Measurements from ENCODE around the gene TOMM20.

The TOMM20 gene

DNA sequence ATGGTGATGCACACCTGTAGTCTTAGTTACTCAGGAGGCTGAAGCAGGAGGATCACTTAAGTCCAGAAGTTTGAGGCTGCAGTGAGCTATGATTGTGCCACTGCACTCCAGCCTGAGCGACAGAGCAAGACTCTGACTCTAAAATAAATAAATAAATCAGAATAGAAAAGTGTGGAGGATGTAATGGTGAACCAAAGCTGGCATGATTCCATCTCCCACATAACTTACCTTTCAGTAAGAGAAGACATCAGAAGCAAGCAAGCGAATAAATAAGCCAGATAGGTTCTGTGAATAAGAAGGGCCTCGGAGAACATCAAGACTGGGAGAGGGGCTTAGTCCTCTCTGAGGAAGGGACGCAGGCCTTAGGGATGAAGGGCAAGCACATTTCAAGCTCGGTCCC is 59.5 kb downstream of the TOMM20 start:
- POLR2A ChIA-PET = interaction anchor here (0.7 kb wide), 1 partner anchor 19 kb away, joined by 7 read pairs; no protein-coding TSS in a partner anchor
- Histone ChIP-seq H3K27ac (ENCODE audit: insufficient read depth in 1 of 2, low read depth in 1 of 2, low read length in 2 of 2, poor library complexity in 1 of 2, severe bottlenecking in 2 of 2) (no peak overlapping the region), H3K4me1 (ENCODE audit: control extremely low read depth in 1 of 4, control insufficient read depth in 4 of 4, insufficient read depth in 4 of 4, low read length in 3 of 4) (peaks cover 6 to 38% (median 26%) of the 10 kb centered on the region in 4 experiments), H3K9me3 (ENCODE audit: control extremely low read depth in 1 of 5, control insufficient read depth in 4 of 5, insufficient read depth in 2 of 5, low read depth in 1 of 5, low read length in 4 of 5) (no peaks in the 10 kb centered on the region), H3K4me3 (ENCODE audit: control insufficient read depth in 1 of 7, extremely low read depth in 1 of 7, insufficient read depth in 4 of 7, low read depth in 2 of 7, low read length in 6 of 7) (no peak overlapping the region), H3K36me3 (ENCODE audit: control insufficient read depth in 4 of 4, insufficient read depth in 4 of 4, low read length in 3 of 4) (no peaks in the 10 kb centered on the region), H3K27me3 (replicated peaks in 2 of 5; ENCODE audit: control insufficient read depth in 4 of 5, insufficient read depth in 5 of 5, low read length in 4 of 5) (no peaks in the 10 kb centered on the region)
- CTCF ChIA-PET = interaction anchor here (1.1 to 1.3 kb wide), 2 partner anchors 14 to 18 kb away, joined by 3 read pairs; no protein-coding TSS in a partner anchor
- 95% methylated on average over 4 of the region's 5 CpGs for WGBS (ENCODE audit: insufficient coverage)
- DNase-seq = no peak

DNA sequence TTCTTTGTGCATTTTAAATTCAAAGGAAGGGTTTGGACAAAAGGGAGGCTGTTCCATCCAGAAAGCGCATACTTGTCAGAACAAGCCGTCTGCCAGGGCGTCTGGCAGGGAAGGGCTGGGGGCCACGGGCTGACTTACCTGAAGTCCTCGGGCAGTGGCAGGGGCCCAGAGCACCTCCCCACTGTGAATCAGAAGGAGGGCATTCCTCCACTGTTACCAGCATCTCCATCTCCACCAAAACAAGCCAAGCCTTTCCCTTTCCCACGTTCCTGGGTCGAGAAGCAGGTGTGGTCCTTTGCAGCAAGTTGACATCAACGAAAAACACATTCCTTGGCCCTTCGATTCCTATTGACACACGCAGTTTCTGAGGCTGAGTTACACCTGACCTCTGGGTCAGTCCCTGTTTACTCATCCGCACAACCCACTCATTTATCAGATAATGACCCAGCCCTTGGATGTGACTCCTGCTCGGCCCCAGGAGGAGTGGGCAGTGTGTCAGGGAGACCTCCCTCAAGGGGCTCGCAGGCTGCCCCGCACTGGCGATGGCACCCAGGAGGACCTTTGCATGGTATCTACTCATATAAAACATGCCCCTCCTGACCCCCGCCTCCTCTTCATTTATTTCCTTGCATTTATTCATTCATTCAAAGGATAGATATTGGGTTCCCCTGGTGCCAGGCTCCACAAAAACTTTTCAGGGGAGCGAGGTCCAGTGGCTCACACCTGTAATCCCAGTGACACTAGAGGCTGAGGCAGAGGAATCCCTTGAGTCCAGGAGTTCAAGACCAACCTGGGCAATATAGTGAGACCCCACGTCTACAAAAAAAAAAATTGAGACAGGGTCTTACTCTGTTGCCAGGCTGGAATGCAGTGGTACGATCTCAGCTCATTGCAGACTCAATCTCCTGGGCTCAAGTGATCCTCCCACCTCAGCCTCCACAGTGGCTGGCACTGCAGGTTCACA is 60.2 kb downstream of the TOMM20 start:
- no peak for DNase-seq
- Histone ChIP-seq H3K4me1 (ENCODE audit: control extremely low read depth in 1 of 4, control insufficient read depth in 4 of 4, insufficient read depth in 4 of 4, low read length in 3 of 4) (peaks cover 6 to 38% (median 27%) of the 10 kb centered on the region in 4 experiments), H3K9me3 (ENCODE audit: control extremely low read depth in 1 of 5, control insufficient read depth in 4 of 5, insufficient read depth in 2 of 5, low read depth in 1 of 5, low read length in 4 of 5) (no peaks in the 10 kb centered on the region), H3K4me3 (ENCODE audit: control insufficient read depth in 1 of 7, extremely low read depth in 1 of 7, insufficient read depth in 4 of 7, low read depth in 2 of 7, low read length in 6 of 7) (no peak overlapping the region), H3K36me3 (ENCODE audit: control insufficient read depth in 4 of 4, insufficient read depth in 4 of 4, low read length in 3 of 4) (no peaks in the 10 kb centered on the region), H3K27me3 (replicated peaks in 2 of 5; ENCODE audit: control insufficient read depth in 4 of 5, insufficient read depth in 5 of 5, low read length in 4 of 5) (no peaks in the 10 kb centered on the region), H3K27ac (ENCODE audit: insufficient read depth in 1 of 2, low read depth in 1 of 2, low read length in 2 of 2, poor library complexity in 1 of 2, severe bottlenecking in 2 of 2) (no peak overlapping the region)
- ChIA-PET POLR2A (interaction anchor here (0.7 to 1.2 kb wide), 2 partner anchors 20 to 88 kb away, joined by 3 to 7 read pairs; no protein-coding TSS in a partner anchor), CTCF (interaction anchor here (0.8 to 1.3 kb wide), 4 partner anchors 9 to 57 kb away, joined by 3 to 4 read pairs (median 3); no protein-coding TSS in a partner anchor)
- 92% methylated on average over 16 of the region's 19 CpGs for WGBS (ENCODE audit: insufficient coverage)

DNA sequence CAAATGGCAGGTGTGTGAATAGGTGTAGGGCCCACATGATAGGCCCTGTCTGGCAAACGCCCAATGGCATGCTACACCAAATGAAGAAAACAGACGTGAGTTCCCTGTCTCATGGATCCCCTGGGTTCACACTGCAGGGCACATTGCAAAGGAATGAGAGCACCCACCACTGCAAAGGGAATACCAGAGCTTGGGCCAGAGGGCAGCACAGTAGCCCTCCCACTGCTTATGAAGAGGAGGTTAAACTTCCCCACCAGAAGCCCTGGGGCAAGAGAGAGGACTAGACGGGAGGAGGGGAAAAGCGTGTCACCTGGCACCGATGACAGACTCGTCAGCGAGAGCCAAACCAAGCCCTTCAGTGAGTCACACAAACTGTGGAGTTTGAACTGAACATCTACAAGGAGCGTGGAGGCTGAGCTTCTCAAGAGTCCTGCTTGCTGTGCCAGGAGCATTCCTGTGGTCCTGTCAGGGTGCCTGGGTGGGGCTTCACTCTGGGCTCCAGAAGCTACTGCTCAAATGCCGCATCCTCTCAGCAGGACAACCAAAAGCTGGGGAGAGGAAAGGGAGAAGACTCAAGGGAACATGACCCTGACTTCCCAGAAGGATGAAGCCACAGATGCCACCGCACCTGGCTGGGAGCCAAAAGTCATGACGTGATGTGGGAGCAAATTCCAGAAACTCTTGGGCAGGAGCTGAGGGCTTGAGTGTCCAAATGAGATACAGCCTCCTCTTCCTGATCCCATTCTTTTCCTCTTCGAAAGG is 61.1 kb downstream of the TOMM20 start:
- 59% methylated on average over 9 of the region's 12 CpGs for WGBS (ENCODE audit: insufficient coverage)
- CTCF ChIA-PET = interaction anchor here (0.8 to 1.1 kb wide), 3 partner anchors 9 to 56 kb away, joined by 3 to 4 read pairs (median 3); no protein-coding TSS in a partner anchor
- POLR2A ChIA-PET = interaction anchor here (0.9 to 1.2 kb wide), 2 partner anchors 87 to 456 kb away, joined by 3 to 5 read pairs; no protein-coding TSS in a partner anchor
- Histone ChIP-seq H3K27ac (ENCODE audit: insufficient read depth in 1 of 2, low read depth in 1 of 2, low read length in 2 of 2, poor library complexity in 1 of 2, severe bottlenecking in 2 of 2) (peak overlapping the region in 1 of 2 experiments; percentile 2), H3K27me3 (replicated peaks in 2 of 5; ENCODE audit: control insufficient read depth in 4 of 5, insufficient read depth in 5 of 5, low read length in 4 of 5) (no peaks in the 10 kb centered on the region), H3K9me3 (ENCODE audit: control extremely low read depth in 1 of 5, control insufficient read depth in 4 of 5, insufficient read depth in 2 of 5, low read depth in 1 of 5, low read length in 4 of 5) (no peaks in the 10 kb centered on the region), H3K4me3 (ENCODE audit: control insufficient read depth in 1 of 7, extremely low read depth in 1 of 7, insufficient read depth in 4 of 7, low read depth in 2 of 7, low read length in 6 of 7) (no peak overlapping the region), H3K36me3 (ENCODE audit: control insufficient read depth in 4 of 4, insufficient read depth in 4 of 4, low read length in 3 of 4) (no peaks in the 10 kb centered on the region), H3K4me1 (ENCODE audit: control extremely low read depth in 1 of 4, control insufficient read depth in 4 of 4, insufficient read depth in 4 of 4, low read length in 3 of 4) (peaks cover 10 to 41% (median 31%) of the 10 kb centered on the region in 4 experiments)
- peak; percentile 65 to 88 (median 82) for DNase-seq

GRCh38 chr1:235063068-235063765 is 65.4 kb downstream of the TOMM20 start:
- peaks cover 15 to 60% (median 37%) of the 10 kb centered on the region in 4 experiments for H3K4me1 ChIP-seq (ENCODE audit: control extremely low read depth in 1 of 4, control insufficient read depth in 4 of 4, insufficient read depth in 4 of 4, low read length in 3 of 4)
- POLR2A ChIA-PET = interaction anchor here (0.6 to 1.0 kb wide), 2 partner anchors 21 to 51 kb away, joined by 3 to 4 read pairs; no protein-coding TSS in a partner anchor
- CTCF ChIA-PET = interaction anchor here (1.5 kb wide), 1 partner anchor 20 kb away, joined by 3 read pairs; no protein-coding TSS in a partner anchor
- WGBS (ENCODE audit: insufficient coverage) = 28% methylated on average over 8 of the region's 9 CpGs
- H3K4me3 ChIP-seq (ENCODE audit: control insufficient read depth in 1 of 7, extremely low read depth in 1 of 7, insufficient read depth in 4 of 7, low read depth in 2 of 7, low read length in 6 of 7) = peak overlapping the region in 4 of 7 experiments; percentile 22 to 63 (median 41)
- peak overlapping the region in 1 of 2 experiments; percentile 71 for H3K27ac ChIP-seq (ENCODE audit: insufficient read depth in 1 of 2, low read depth in 1 of 2, low read length in 2 of 2, poor library complexity in 1 of 2, severe bottlenecking in 2 of 2)
- H3K9me3 ChIP-seq (ENCODE audit: control extremely low read depth in 1 of 5, control insufficient read depth in 4 of 5, insufficient read depth in 2 of 5, low read depth in 1 of 5, low read length in 4 of 5) = no peaks in the 10 kb centered on the region
- H3K36me3 ChIP-seq (ENCODE audit: control insufficient read depth in 4 of 4, insufficient read depth in 4 of 4, low read length in 3 of 4) = no peaks in the 10 kb centered on the region
- peak; percentile 59 to 83 (median 77) for DNase-seq
- H3K27me3 ChIP-seq (replicated peaks in 2 of 5; ENCODE audit: control insufficient read depth in 4 of 5, insufficient read depth in 5 of 5, low read length in 4 of 5) = no peaks in the 10 kb centered on the region

DNA sequence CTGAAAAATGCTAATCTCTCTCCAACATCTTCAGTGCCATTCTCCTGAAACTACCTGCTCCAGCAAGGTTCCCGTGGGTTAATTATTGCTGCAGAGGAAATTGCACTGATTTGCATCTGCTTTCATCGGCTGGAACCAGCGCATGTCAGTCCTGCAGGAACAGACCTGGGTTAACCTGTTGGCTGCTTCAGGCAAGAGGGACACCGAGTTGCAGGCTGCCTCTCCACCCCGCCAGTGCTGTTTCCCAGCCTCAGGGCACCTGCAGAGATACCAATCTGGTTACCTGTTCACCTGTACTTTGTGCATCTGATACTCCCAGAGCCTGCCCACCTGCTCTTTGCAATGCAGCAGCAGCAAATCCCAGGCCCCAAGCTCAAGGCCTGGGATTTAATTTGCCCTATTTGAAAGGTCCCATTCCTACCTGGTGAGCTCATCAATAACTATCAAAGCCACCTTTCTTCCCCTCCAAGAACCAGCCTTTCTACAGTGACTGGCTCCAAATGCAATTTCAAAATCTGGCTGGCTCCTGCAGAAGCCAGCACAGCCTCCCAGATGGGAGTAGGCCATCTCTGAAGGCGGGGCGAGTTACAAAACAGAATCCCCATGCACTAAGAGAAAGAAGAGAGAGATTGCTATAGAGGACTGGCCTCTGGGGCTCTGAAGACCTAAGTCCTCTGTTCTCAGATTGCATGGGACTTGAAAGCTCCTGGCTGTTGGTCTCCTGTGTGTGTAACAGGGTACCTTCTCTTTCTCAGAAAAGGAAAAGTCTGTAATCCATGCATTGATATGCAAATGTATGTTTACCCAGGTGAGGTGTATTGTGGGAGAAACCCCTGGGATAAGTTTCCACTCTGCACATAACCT is 67.8 kb downstream of the TOMM20 start:
- Histone ChIP-seq H3K27me3 (replicated peaks in 2 of 5; ENCODE audit: control insufficient read depth in 4 of 5, insufficient read depth in 5 of 5, low read length in 4 of 5) (no peaks in the 10 kb centered on the region), H3K4me3 (ENCODE audit: control insufficient read depth in 1 of 7, extremely low read depth in 1 of 7, insufficient read depth in 4 of 7, low read depth in 2 of 7, low read length in 6 of 7) (no peak overlapping the region), H3K4me1 (ENCODE audit: control extremely low read depth in 1 of 4, control insufficient read depth in 4 of 4, insufficient read depth in 4 of 4, low read length in 3 of 4) (peaks cover 13 to 47% (median 26%) of the 10 kb centered on the region in 4 experiments), H3K36me3 (ENCODE audit: control insufficient read depth in 4 of 4, insufficient read depth in 4 of 4, low read length in 3 of 4) (no peaks in the 10 kb centered on the region), H3K27ac (ENCODE audit: insufficient read depth in 1 of 2, low read depth in 1 of 2, low read length in 2 of 2, poor library complexity in 1 of 2, severe bottlenecking in 2 of 2) (no peak overlapping the region), H3K9me3 (ENCODE audit: control extremely low read depth in 1 of 5, control insufficient read depth in 4 of 5, insufficient read depth in 2 of 5, low read depth in 1 of 5, low read length in 4 of 5) (no peaks in the 10 kb centered on the region)
- WGBS (ENCODE audit: insufficient coverage) = 68% methylated on average over 5 of the region's 7 CpGs
- POLR2A ChIA-PET = no interaction called here
- CTCF ChIA-PET = interaction anchor here (0.9 to 2.2 kb wide), 4 partner anchors 10 to 34 kb away, joined by 3 to 5 read pairs (median 4); no protein-coding TSS in a partner anchor
- DNase-seq = no peak

All from common myeloid progenitor, CD34-positive (primary cell).